HepG2 (cell line): Measurements from ENCODE around the gene SCUBE1. TPM values are rescaled to one million over a fixed set of nuclear protein-coding genes. Genes with fewer than 3 reads are reported as not detected.

Experiments
- ATAC-seq: fragments of 200-7000 bp; cut with Tn5 transposase; 3 replicates; pipeline ENCODE4 v1.9.1; 2020; ENCODE audit warnings: mild to moderate bottlenecking, moderate library complexity
- BruUV-seq: library from RNA; stranded (reverse); fragments of 400-500 nt; replicated peaks from 2 replicates; lab custom pipeline; 2021; lab: Mats Ljungman, UMichigan
- CTCF ChIA-PET: fragments of 300-600 bp; formaldehyde crosslinking; extraction: SDS; loops from one replicate; lab custom pipeline; 2021; ENCODE audit warnings: low total read pairs, inconsistent platforms, low intra/inter-chr PET ratio; lab: Yijun Ruan, JAX
- POLR2A ChIA-PET: fragments of 350-600 bp; sonication (Branson Sonifier 250); formaldehyde crosslinking; loops from one replicate; lab custom pipeline; 2020; ENCODE audit warnings: antibody characterized with exemption, inconsistent platforms; lab: Yijun Ruan, JAX
- DNase-seq: peaks from one replicate; pipeline ENCODE4 v3.0.0-alpha.2; 2015; ENCODE audit warnings: low spot score
- FAIRE-seq: peaks from 3 replicates; lab custom pipeline; 2011; peaks lifted over from hg19 to GRCh38; lab: Jason Lieb, UNC
- H2AFZ ChIP-seq: one replicate; pipeline ENCODE4 v1.6.1; 2011; ENCODE audit warnings: low read length, inconsistent platforms
- H3K27ac ChIP-seq: fragments of 300-600 bp; 3 replicates; pipeline ENCODE4 v1.8.0; 2011; ENCODE audit warnings: mixed run types, mild to moderate bottlenecking, mixed read lengths, low read length, inconsistent platforms; ENCODE audit not compliant: insufficient read depth; ENCODE audit errors: extremely low read length
- H3K27me3 ChIP-seq, 2 experiments: fragments of 200-600 bp in 1 of 2; 2 replicates in 1 of 2; 3 replicates in 1 of 2; pipeline versions ENCODE4 v1.6.0 to v1.8.0; 2011; ENCODE audit warnings: low read length in 2 of 2, mild to moderate bottlenecking in 2 of 2, moderate library complexity in 2 of 2, inconsistent platforms in 1 of 2; ENCODE audit not compliant: insufficient read depth in 2 of 2, control insufficient read depth in 1 of 2
- H3K36me3 ChIP-seq, 2 experiments: fragments of 200-600 bp in 1 of 2; replicated peaks in 1 of 2; 2 replicates in 1 of 2; 3 replicates in 1 of 2; pipeline versions ENCODE4 v1.5.1 to v1.8.0; 2011; ENCODE audit warnings: low read length in 2 of 2, inconsistent platforms in 1 of 2; ENCODE audit not compliant: insufficient read depth in 2 of 2, control insufficient read depth in 1 of 2
- H3K4me1 ChIP-seq: 2 replicates; pipeline ENCODE4 v1.5.1; 2012; ENCODE audit warnings: low read length, inconsistent platforms; ENCODE audit not compliant: insufficient read depth
- H3K4me2 ChIP-seq: 2 replicates; pipeline ENCODE4 v1.6.0; 2011; ENCODE audit warnings: low read depth, low read length, inconsistent platforms
- H3K4me3 ChIP-seq, 3 experiments: fragments of 200-600 bp in 1 of 3; sonication (generic), shearing (Covaris generic) in 1 of 3; replicated peaks in 1 of 3; 2 replicates each; pipeline ENCODE4 v1.5.1; 2011 to 2016; ENCODE audit warnings: low read length in 3 of 3, inconsistent platforms in 2 of 3, low read depth in 2 of 3, mild to moderate bottlenecking in 2 of 3, control low read depth in 1 of 3, mixed read lengths in 1 of 3; ENCODE audit not compliant: insufficient read depth in 1 of 3
- H3K79me2 ChIP-seq: one replicate; pipeline ENCODE4 v1.6.1; 2011; ENCODE audit warnings: low read length, inconsistent platforms; ENCODE audit not compliant: insufficient read depth
- H3K9ac ChIP-seq: 2 replicates; pipeline ENCODE4 v1.6.0; 2011; ENCODE audit warnings: mild to moderate bottlenecking, low read depth, low read length, inconsistent platforms; ENCODE audit not compliant: insufficient read depth
- H3K9me3 ChIP-seq: 2 replicates; pipeline ENCODE4 v1.5.1; 2012; ENCODE audit warnings: mild to moderate bottlenecking, low read length
- H4K20me1 ChIP-seq: 2 replicates; pipeline ENCODE4 v1.6.0; 2011; ENCODE audit warnings: inconsistent platforms, mild to moderate bottlenecking, low read length, moderate library complexity; ENCODE audit not compliant: insufficient read depth
- CAMTA2 ChIP-seq: sonication (generic); formaldehyde crosslinking; IDR thresholded peaks from 2 replicates; pipeline ENCODE4 v1.4.0; 2020; ENCODE audit warnings: mild to moderate bottlenecking, missing genetic modification reagents, borderline replicate concordance
- FLYWCH1 ChIP-seq: sonication (generic); formaldehyde crosslinking; IDR thresholded peaks from 2 replicates; pipeline ENCODE4 v1.8.1; 2023; ENCODE audit warnings: mild to moderate bottlenecking, missing genetic modification reagents
- HOXA9 ChIP-seq: sonication (generic); formaldehyde crosslinking; IDR thresholded peaks from 2 replicates; pipeline ENCODE4 v1.8.1; 2022; ENCODE audit warnings: missing genetic modification reagents, mild to moderate bottlenecking, moderate library complexity, borderline replicate concordance
- IRF1 ChIP-seq: sonication (generic); formaldehyde crosslinking; IDR thresholded peaks from 2 replicates; pipeline ENCODE4 v1.4.0; 2020; ENCODE audit warnings: low read depth, mild to moderate bottlenecking, missing genetic modification reagents
- KLF16 ChIP-seq, 2 experiments: sonication (generic) in 1 of 2; formaldehyde crosslinking in 1 of 2; IDR thresholded peaks; 2 replicates each; pipeline versions ENCODE4 v1.6.1 to v1.8.0; 2016 to 2023; ENCODE audit warnings: missing genetic modification reagents in 2 of 2, missing compliant biosample characterization in 1 of 2
- MYNN ChIP-seq: sonication (generic); formaldehyde crosslinking; IDR thresholded peaks from 2 replicates; pipeline ENCODE4 v1.4.0; 2020; ENCODE audit warnings: mild to moderate bottlenecking, low read depth, missing genetic modification reagents
- NFIC ChIP-seq: IDR thresholded peaks from 2 replicates; pipeline ENCODE4 v1.6.1; 2012; ENCODE audit warnings: mild to moderate bottlenecking, low read length, inconsistent platforms
- THAP7 ChIP-seq: sonication (generic); formaldehyde crosslinking; IDR thresholded peaks from 2 replicates; pipeline ENCODE4 v1.8.1; 2023; ENCODE audit warnings: mild to moderate bottlenecking, missing genetic modification reagents
- ZNF138 ChIP-seq: sonication (generic); formaldehyde crosslinking; IDR thresholded peaks from 2 replicates; pipeline ENCODE4 v1.5.0; 2020; ENCODE audit warnings: mild to moderate bottlenecking, low read depth, missing genetic modification reagents
- ZNF572 ChIP-seq: sonication (generic); formaldehyde crosslinking; IDR thresholded peaks from 2 replicates; pipeline ENCODE4 v1.5.1; 2020; ENCODE audit warnings: mild to moderate bottlenecking, missing genetic modification reagents
- ZNF574 ChIP-seq: sonication (generic); formaldehyde crosslinking; IDR thresholded peaks from 2 replicates; pipeline ENCODE4 v1.4.0; 2020; ENCODE audit warnings: missing genetic modification reagents
- ZUFSP ChIP-seq: sonication (generic); formaldehyde crosslinking; IDR thresholded peaks from 2 replicates; pipeline ENCODE4 v1.9.0; 2021; ENCODE audit warnings: missing genetic modification reagents, mild to moderate bottlenecking, borderline replicate concordance
- WGBS: methylation state at CpG from one replicate; pipeline ENCODE4 v1.1.6; 2017; ENCODE audit warnings: low lambda C conversion rate; 5-methylcytosine and 5-hydroxymethylcytosine counted together
- in situ Hi-C: cut with HindIII; loops from 2 replicates; pipeline ENCODE4 v1.10.0; 2017; ENCODE audit warnings: low pct_unique_long_range_greater_than_20kb; ENCODE audit not compliant: extremely low pct_ligation_motif_present
- intact Hi-C: fragments of 100-400 bp; cut with micrococcal nuclease; formaldehyde crosslinking; loops from one replicate; pipeline ENCODE4 v1.10.0; 2022; ENCODE audit not compliant: unreplicated experiment
- polyA plus RNA-seq, 8 experiments: library from polyadenylated mRNA; depleted of rRNA in 3 of 8; stranded (reverse) in 7 of 8; unstranded in 1 of 8; fragments of >200 nt; fragmentation: Illumina TruSeq in 4 of 8; extraction: Trizol in 4 of 8; gene quantifications; 2 replicates each; pipeline versions ENCODE4 v1.2.1 to v1.2.3, GENCODE V29; 2011 to 2016; ENCODE audit warnings: low read depth in 4 of 8, missing spikeins in 1 of 8, mixed read lengths in 1 of 8; ENCODE audit not compliant: insufficient read depth in 1 of 8
- total RNA-seq, 5 experiments: library from RNA; depleted of rRNA; stranded (reverse); fragments of >200 nt; fragmentation: Illumina TruSeq; extraction: Trizol; gene quantifications; 2 replicates each; pipeline ENCODE4 v1.2.3, GENCODE V29; 2016; ENCODE audit warnings: low read depth in 1 of 5
- TF ChIP-seq, protein P1 (sequence below): sonication (generic); formaldehyde crosslinking; IDR thresholded peaks from 2 replicates; pipeline ENCODE4 v1.9.0; 2021; ENCODE audit warnings: missing genetic modification reagents, borderline replicate concordance

SCUBE1 gene
- total and polyA plus RNA-seq, 2 of the 13 experiments (the other 11 are each of a cell fraction or from before 2014, with no cell fraction given) = under 0.01 to 0.05 TPM

GRCh38 chr22:43384863-43385262 lies 41.7 kb upstream of the SCUBE1 start (continued):
- TF ChIP-seq, protein P1, sequence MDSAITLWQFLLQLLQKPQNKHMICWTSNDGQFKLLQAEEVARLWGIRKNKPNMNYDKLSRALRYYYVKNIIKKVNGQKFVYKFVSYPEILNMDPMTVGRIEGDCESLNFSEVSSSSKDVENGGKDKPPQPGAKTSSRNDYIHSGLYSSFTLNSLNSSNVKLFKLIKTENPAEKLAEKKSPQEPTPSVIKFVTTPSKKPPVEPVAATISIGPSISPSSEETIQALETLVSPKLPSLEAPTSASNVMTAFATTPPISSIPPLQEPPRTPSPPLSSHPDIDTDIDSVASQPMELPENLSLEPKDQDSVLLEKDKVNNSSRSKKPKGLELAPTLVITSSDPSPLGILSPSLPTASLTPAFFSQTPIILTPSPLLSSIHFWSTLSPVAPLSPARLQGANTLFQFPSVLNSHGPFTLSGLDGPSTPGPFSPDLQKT (CRISPR knock-in tag) = no peak
- TF ChIP-seq IRF1 (CRISPR knock-in tag) (no peak), ZNF138 (CRISPR knock-in tag) (no peak), FLYWCH1 (CRISPR knock-in tag) (no peak), ZNF574 (no peak)
- TF ChIP-seq, all 625 proteins: peak for 0

DNA sequence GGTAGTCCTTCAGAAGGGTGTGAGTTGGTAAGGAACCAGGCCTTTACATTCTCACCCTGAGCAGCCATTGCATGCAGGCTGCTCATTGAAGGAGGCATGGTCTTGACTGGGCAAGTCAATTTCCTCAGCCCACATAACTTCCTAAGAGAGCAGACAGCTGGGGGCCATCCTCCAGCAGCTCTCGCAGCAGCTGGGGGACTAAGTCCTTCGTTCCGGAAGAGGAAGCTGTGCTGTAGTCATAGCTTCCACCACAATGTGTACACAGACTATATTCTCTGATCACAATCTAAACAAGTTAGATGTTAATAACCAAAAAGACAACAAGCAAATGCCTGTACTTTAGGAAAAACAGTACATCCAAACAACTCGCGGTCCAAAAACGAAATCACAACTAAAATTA lies 38.5 kb upstream of the SCUBE1 start:
- FAIRE-seq = no peak
- BruUV-seq = no TSS peak
- Histone ChIP-seq H3K79me2 (no peaks in the 10 kb centered on the region), H3K36me3 (no peaks in the 10 kb centered on the region), H3K9ac (no peak overlapping the region), H4K20me1 (no peaks in the 10 kb centered on the region), H3K4me2 (no peak overlapping the region), H3K9me3 (no peaks in the 10 kb centered on the region), H3K4me3 (no peak overlapping the region), H3K27me3 (no peaks in the 10 kb centered on the region), H3K27ac (no peak overlapping the region), H3K4me1 (peaks cover 52% of the 10 kb centered on the region), H2AFZ (no peak overlapping the region)
- ATAC-seq = no peak
- intact Hi-C loops (no loop called here), in situ Hi-C loops (no loop called here)
- 64% methylated on average over 6 of the region's 6 CpGs for whole genome bisulfite sequencing
- TF ChIP-seq MYNN = no peak
- no peak for TF ChIP-seq KLF16 (CRISPR knock-in tag; IDR thresholded peaks at IDR 0.05)
- no peak for TF ChIP-seq HOXA9 (CRISPR knock-in tag)
- no peak for TF ChIP-seq ZNF572 (CRISPR knock-in tag)
- no peak for TF ChIP-seq ZUFSP (CRISPR knock-in tag)
- TF ChIP-seq NFIC = no peak
- no peak for TF ChIP-seq CAMTA2 (CRISPR knock-in tag)
- TF ChIP-seq THAP7 (CRISPR knock-in tag) = no peak
- ChIA-PET POLR2A (no interaction called here), CTCF (no interaction called here)
- DNase-seq = no peak
